IMR-90 (cell line): ENCODE data around the gene KIF5C.

Source experiments
- CTCF ChIP-seq: conservative IDR thresholded peaks from 2 replicates; pipeline ENCODE4 v1.5.1; 2012; ENCODE audit warnings: mild to moderate bottlenecking, low read depth, low read length, improper control_type of control experiment
- MAFK ChIP-seq: IDR thresholded peaks from 2 replicates; pipeline ENCODE4 v1.6.1; 2012; ENCODE audit warnings: low read depth, low read length, improper control_type of control experiment
- POLR2A ChIP-seq: IDR thresholded peaks from 2 replicates; pipeline ENCODE4 v1.6.1; 2012; ENCODE audit warnings: mild to moderate bottlenecking, low read depth, low read length
- RAD21 ChIP-seq: IDR thresholded peaks from 2 replicates; pipeline ENCODE4 v1.6.1; 2012; ENCODE audit warnings: low read length, improper control_type of control experiment

- TF ChIP-seq RAD21 (no peak), MAFK (no peak), POLR2A (no peak), CTCF (no peak)
These were observed 43.5 kb downstream of the KIF5C start for GRCh38 chr2:148918554-148918953.
